PC-3 (cell line): ENCODE measurements around the gene LIPC. TPM values are rescaled to one million over a fixed set of nuclear protein-coding genes. Genes with fewer than 3 reads are reported as not detected.

ENCODE experiments used
- ATAC-seq: fragments of 200-7000 bp; cut with Tn5 transposase; 2 replicates; pipeline ENCODE4 v1.9.1; 2020; ENCODE audit warnings: mild to moderate bottlenecking, moderate library complexity
- BruUV-seq: library from RNA; stranded (reverse); fragments of 400-500 nt; replicated peaks from 2 replicates; lab custom pipeline; 2021; lab: Mats Ljungman, UMichigan
- CTCF ChIA-PET: fragments of 300-600 bp; sonication (Branson Sonifier 250); formaldehyde crosslinking; loops from one replicate; lab custom pipeline; 2022; ENCODE audit warnings: antibody characterized with exemption; lab: Charles Lee
- POLR2A ChIA-PET: fragments of 300-600 bp; sonication (Branson Sonifier 250); formaldehyde crosslinking; loops from one replicate; lab custom pipeline; 2022; ENCODE audit warnings: antibody characterized with exemption; ENCODE audit not compliant: unreplicated experiment; lab: Charles Lee
- DNase-seq: peaks from one replicate; pipeline ENCODE4 v3.0.0-alpha.2; 2015
- H2AFZ ChIP-seq: fragments of 300-600 bp; sonication (generic); 2 replicates; pipeline ENCODE4 v1.6.0; 2016; ENCODE audit warnings: antibody characterized with exemption, low read length
- H3F3A ChIP-seq: fragments of 300-600 bp; sonication (generic); one replicate; pipeline ENCODE4 v1.6.0; 2017; ENCODE audit warnings: antibody characterized with exemption, low read length, control low read depth, mild to moderate bottlenecking; ENCODE audit not compliant: unreplicated experiment
- H3K27ac ChIP-seq: fragments of 300-600 bp; sonication (generic); 2 replicates; pipeline ENCODE4 v1.5.1; 2016; ENCODE audit warnings: mild to moderate bottlenecking, low read length
- H3K27me3 ChIP-seq: fragments of 300-600 bp; sonication (generic); 2 replicates; pipeline ENCODE4 v1.6.1; 2016; ENCODE audit warnings: low read length, mixed read lengths
- H3K36me3 ChIP-seq: fragments of 300-600 bp; sonication (generic); 2 replicates; pipeline ENCODE4 v1.6.1; 2016; ENCODE audit warnings: low read depth, mixed run types, low read length, mixed read lengths
- H3K4me1 ChIP-seq: fragments of 300-600 bp; sonication (generic); 2 replicates; pipeline ENCODE4 v1.5.1; 2016; ENCODE audit warnings: low read length; ENCODE audit not compliant: insufficient read depth
- H3K4me2 ChIP-seq: fragments of 300-600 bp; sonication (generic); 2 replicates; pipeline ENCODE4 v1.6.0; 2016; ENCODE audit warnings: low read length
- H3K4me3 ChIP-seq: fragments of 300-600 bp; sonication (generic); 2 replicates; pipeline ENCODE4 v1.5.1; 2016; ENCODE audit warnings: mild to moderate bottlenecking, low read length, mixed read lengths
- H3K79me2 ChIP-seq: fragments of 300-600 bp; sonication (generic); 2 replicates; pipeline ENCODE4 v1.6.1; 2017; ENCODE audit warnings: low read length, mixed read lengths
- H3K9ac ChIP-seq: fragments of 300-600 bp; sonication (generic); 2 replicates; pipeline ENCODE4 v1.6.0; 2016; ENCODE audit warnings: mild to moderate bottlenecking, low read length
- H3K9me2 ChIP-seq: fragments of 300-600 bp; sonication (generic); replicated peaks from 2 replicates; pipeline ENCODE4 v1.6.1; 2016; ENCODE audit warnings: mixed run types, low read length, mixed read lengths
- H3K9me3 ChIP-seq: fragments of 300-600 bp; sonication (generic); 2 replicates; pipeline ENCODE4 v1.6.1; 2016; ENCODE audit warnings: low read length, mixed read lengths
- H4K20me1 ChIP-seq: fragments of 300-600 bp; sonication (generic); 2 replicates; pipeline ENCODE4 v1.6.1; 2016; ENCODE audit warnings: low read length, mixed read lengths
- EZH2 ChIP-seq: fragments of 300-600 bp; sonication (generic); IDR thresholded peaks from one replicate; pipeline ENCODE4 v1.6.1; 2017; ENCODE audit warnings: antibody characterized with exemption, mild to moderate bottlenecking, low read length; ENCODE audit not compliant: unreplicated experiment
- EZH2phosphoT487 ChIP-seq: fragments of 300-600 bp; sonication (generic); IDR thresholded peaks from 2 replicates; pipeline ENCODE4 v1.6.1; 2018; ENCODE audit warnings: mild to moderate bottlenecking, antibody characterized with exemption, low read length, borderline replicate concordance
- intact Hi-C: fragments of 100-400 bp; cut with micrococcal nuclease; formaldehyde crosslinking; loops from 2 replicates; pipeline ENCODE4 v1.9.0; 2023
- total RNA-seq: library from RNA; depleted of rRNA; stranded (reverse); fragments of >200 nt; gene quantifications from 2 replicates; pipeline ENCODE4 v1.2.3, GENCODE V29; 2014
- TF ChIP-seq, protein P1 (sequence below): fragments of 300-600 bp; sonication (generic); conservative IDR thresholded peaks from 2 replicates; pipeline ENCODE4 v1.5.1; 2017; ENCODE audit warnings: antibody characterized with exemption, low read depth, mild to moderate bottlenecking, low read length

LIPC gene
- total RNA-seq, 1 experiment from 2014 or later: not detected

GRCh38 chr15:58472821-58473581 is 41.2 kb downstream of the LIPC start:
- no peaks in the 10 kb centered on the region for H4K20me1 ChIP-seq
- peak; percentile 33 for DNase-seq
- intact Hi-C loops: no loop called here
- BruUV-seq: no TSS peak
- CTCF ChIA-PET: no interaction called here
- H3K4me2 ChIP-seq: peak overlapping the region; percentile 46
- ATAC-seq: no peak
- H3K79me2 ChIP-seq: no peaks in the 10 kb centered on the region
- H3K9me3 ChIP-seq: no peaks in the 10 kb centered on the region
- peaks cover 42% of the 10 kb centered on the region for H3K4me1 ChIP-seq
- peak overlapping the region; percentile 22; the same call in 1 of the 2 replicates for H3K9ac ChIP-seq
- no peaks in the 10 kb centered on the region for H3K36me3 ChIP-seq
- POLR2A ChIA-PET: no interaction called here
- no peaks in the 10 kb centered on the region for H3F3A ChIP-seq
- H3K4me3 ChIP-seq: no peak overlapping the region
- no peak overlapping the region for H2AFZ ChIP-seq
- H3K27me3 ChIP-seq: no peaks in the 10 kb centered on the region
- no peaks in the 10 kb centered on the region for H3K9me2 ChIP-seq
- H3K27ac ChIP-seq: peak overlapping the region; percentile 33; the same call in 1 of the 2 replicates
- no peak for TF ChIP-seq EZH2phosphoT487
- TF ChIP-seq, protein P1, sequence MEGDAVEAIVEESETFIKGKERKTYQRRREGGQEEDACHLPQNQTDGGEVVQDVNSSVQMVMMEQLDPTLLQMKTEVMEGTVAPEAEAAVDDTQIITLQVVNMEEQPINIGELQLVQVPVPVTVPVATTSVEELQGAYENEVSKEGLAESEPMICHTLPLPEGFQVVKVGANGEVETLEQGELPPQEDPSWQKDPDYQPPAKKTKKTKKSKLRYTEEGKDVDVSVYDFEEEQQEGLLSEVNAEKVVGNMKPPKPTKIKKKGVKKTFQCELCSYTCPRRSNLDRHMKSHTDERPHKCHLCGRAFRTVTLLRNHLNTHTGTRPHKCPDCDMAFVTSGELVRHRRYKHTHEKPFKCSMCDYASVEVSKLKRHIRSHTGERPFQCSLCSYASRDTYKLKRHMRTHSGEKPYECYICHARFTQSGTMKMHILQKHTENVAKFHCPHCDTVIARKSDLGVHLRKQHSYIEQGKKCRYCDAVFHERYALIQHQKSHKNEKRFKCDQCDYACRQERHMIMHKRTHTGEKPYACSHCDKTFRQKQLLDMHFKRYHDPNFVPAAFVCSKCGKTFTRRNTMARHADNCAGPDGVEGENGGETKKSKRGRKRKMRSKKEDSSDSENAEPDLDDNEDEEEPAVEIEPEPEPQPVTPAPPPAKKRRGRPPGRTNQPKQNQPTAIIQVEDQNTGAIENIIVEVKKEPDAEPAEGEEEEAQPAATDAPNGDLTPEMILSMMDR: no peak
- no peak for TF ChIP-seq EZH2

GRCh38 chr15:58473724-58474123 is 41.9 kb downstream of the LIPC start:
- POLR2A ChIA-PET: no interaction called here
- Histone ChIP-seq H3K36me3 (no peaks in the 10 kb centered on the region), H3K4me2 (peak overlapping the region; percentile 46; the same call in 1 of the 2 replicates)

More at GRCh38 chr15:58473724-58474123, 41.9 kb downstream of the LIPC start:
- peak overlapping the region; percentile 33 for H3K27ac ChIP-seq
- TF ChIP-seq EZH2 (no peak), EZH2phosphoT487 (no peak)
- TF ChIP-seq, protein P1: no peak
- no peaks in the 10 kb centered on the region for H3K79me2 ChIP-seq
- H3K9ac ChIP-seq: peak overlapping the region; percentile 20; the same call in 1 of the 2 replicates
- no peaks in the 10 kb centered on the region for H3K9me2 ChIP-seq
- H3K4me1 ChIP-seq: peaks cover 36% of the 10 kb centered on the region
- CTCF ChIA-PET: no interaction called here
- H3K9me3 ChIP-seq: no peaks in the 10 kb centered on the region
- peak; percentile 73 for DNase-seq
- ATAC-seq: peak; percentile 53
- no TSS peak for BruUV-seq
- H3K27me3 ChIP-seq: no peaks in the 10 kb centered on the region
- H3K4me3 ChIP-seq: no peak overlapping the region
- H2AFZ ChIP-seq: peak overlapping the region; percentile 30; the same call in 1 of the 2 replicates
- intact Hi-C loops: no loop called here
- H4K20me1 ChIP-seq: no peaks in the 10 kb centered on the region
- no peaks in the 10 kb centered on the region for H3F3A ChIP-seq
